Endodermal cell (in vitro differentiated cells): ENCODE data around the gene PCSK6. TPM values are rescaled to one million over a fixed set of nuclear protein-coding genes. Genes with fewer than 3 reads are reported as not detected.

Source experiments
- DNase-seq: peaks from one replicate; pipeline ENCODE4 v3.0.0-alpha.2; 2017
- H3K27ac ChIP-seq: 2 replicates; pipeline ENCODE4 v1.5.1; 2013; ENCODE audit warnings: mild to moderate bottlenecking, low read depth, low read length, moderate library complexity
- H3K27me3 ChIP-seq: 2 replicates; pipeline ENCODE4 v1.6.1; 2013; ENCODE audit warnings: mild to moderate bottlenecking, low read length, moderate library complexity; ENCODE audit not compliant: insufficient read depth, control insufficient read depth, poor library complexity, severe bottlenecking
- H3K36me3 ChIP-seq: 2 replicates; pipeline ENCODE4 v1.7.0; 2013; ENCODE audit warnings: mild to moderate bottlenecking, low read length, moderate library complexity; ENCODE audit not compliant: control insufficient read depth, insufficient read depth
- H3K4me1 ChIP-seq: one replicate; pipeline ENCODE4 v1.7.0; 2013; ENCODE audit warnings: low read length; ENCODE audit not compliant: control insufficient read depth, insufficient read depth
- H3K4me3 ChIP-seq: 2 replicates; pipeline ENCODE4 v1.5.1; 2013; ENCODE audit warnings: mild to moderate bottlenecking, low read length, moderate library complexity
- H3K9ac ChIP-seq: 2 replicates; pipeline ENCODE4 v1.6.1; 2013; ENCODE audit warnings: mild to moderate bottlenecking, low read length, moderate library complexity; ENCODE audit not compliant: poor library complexity, severe bottlenecking; ENCODE audit errors: extremely low read depth
- H3K9me3 ChIP-seq: 2 replicates; pipeline ENCODE4 v1.6.1; 2013; ENCODE audit warnings: mild to moderate bottlenecking, low read length, moderate library complexity; ENCODE audit not compliant: control insufficient read depth
- H3K27ac Mint-ChIP-seq: 2 replicates; pipeline ENCODE4 v1.8.0; 2020; ENCODE audit warnings: mixed read lengths
- H3K27me3 Mint-ChIP-seq: 2 replicates; pipeline ENCODE4 v1.8.0; 2021; ENCODE audit warnings: mild to moderate bottlenecking, mixed read lengths; ENCODE audit not compliant: insufficient read depth
- H3K36me3 Mint-ChIP-seq: 2 replicates; pipeline ENCODE4 v1.8.0; 2020; ENCODE audit warnings: low read depth, mixed read lengths
- H3K4me1 Mint-ChIP-seq: 2 replicates; pipeline ENCODE4 v1.8.0; 2020; ENCODE audit warnings: mixed read lengths
- H3K4me3 Mint-ChIP-seq: 2 replicates; pipeline ENCODE4 v1.8.0; 2020; ENCODE audit warnings: mild to moderate bottlenecking, moderate library complexity, mixed read lengths
- H3K9me3 Mint-ChIP-seq: 2 replicates; pipeline ENCODE4 v1.8.0; 2020; ENCODE audit warnings: mild to moderate bottlenecking, mixed read lengths
- CTCF ChIP-seq: fragments of 200-600 bp; sonication (generic); conservative IDR thresholded peaks from 2 replicates; pipeline ENCODE4 v1.5.0; 2021; ENCODE audit warnings: antibody characterized with exemption, mild to moderate bottlenecking
- WGBS, 2 experiments: methylation state at CpG; one replicate each; pipeline versions ENCODE4 v1.1.5 to v1.1.7; 2013; ENCODE audit warnings: missing lambda C conversion rate in 2 of 2, mixed read lengths in 1 of 2; ENCODE audit not compliant: insufficient coverage in 1 of 2, insufficient read length in 1 of 2; 5-methylcytosine and 5-hydroxymethylcytosine counted together
- total RNA-seq, 2 donors: library from RNA; stranded (reverse); fragmentation: NEBNext Ultra II Directional in 1 of 2; extraction: Animal tissue kit (Norgen Biotek cat#: 25700) in 1 of 2; gene quantifications; 2 replicates in 1 of 2; 3 replicates in 1 of 2; pipeline ENCODE4 v1.2.1, GENCODE V29; 2021

The PCSK6 gene
- total RNA-seq, 2 donors from 2014 or later = 6.6 to 9.8 TPM

GRCh38 chr15:101407439-101407838, 82.1 kb downstream of the PCSK6 start:
- H3K27ac ChIP-seq = no peak overlapping the region
- no peak overlapping the region for H3K4me3 Mint-ChIP-seq
- 92 to 94% methylated on average over 4 to 5 of the region's 5 CpGs for WGBS, 2 experiments

GRCh38 chr15:101406526-101407195, 82.8 kb downstream of the PCSK6 start:
- Mint-ChIP-seq H3K27ac (no peak overlapping the region), H3K4me3 (no peak overlapping the region), H3K27me3 (no peaks in the 10 kb centered on the region), H3K4me1 (peaks cover 16% of the 10 kb centered on the region), H3K36me3 (no peaks in the 10 kb centered on the region), H3K9me3 (no peaks in the 10 kb centered on the region)
- H3K36me3 ChIP-seq = no peaks in the 10 kb centered on the region
- no peaks in the 10 kb centered on the region for H3K9me3 ChIP-seq
- WGBS, 2 experiments = 88 to 89% methylated on average over 17 to 20 of the region's 20 CpGs
- H3K9ac ChIP-seq = no peak overlapping the region
- no peak overlapping the region for H3K27ac ChIP-seq
- no peaks in the 10 kb centered on the region for H3K27me3 ChIP-seq
- TF ChIP-seq CTCF = no peak
- DNase-seq = no peak
- no peak overlapping the region for H3K4me3 ChIP-seq
- no peaks in the 10 kb centered on the region for H3K4me1 ChIP-seq

More at GRCh38 chr15:101407439-101407838, 82.1 kb downstream of the PCSK6 start:
- Mint-ChIP-seq H3K9me3 (no peaks in the 10 kb centered on the region), H3K36me3 (no peaks in the 10 kb centered on the region), H3K27me3 (peaks cover 2% of the 10 kb centered on the region), H3K4me1 (peaks cover 16% of the 10 kb centered on the region), H3K27ac (no peak overlapping the region)
- no peaks in the 10 kb centered on the region for H3K9me3 ChIP-seq
- no peak overlapping the region for H3K4me3 ChIP-seq
- no peaks in the 10 kb centered on the region for H3K27me3 ChIP-seq
- H3K9ac ChIP-seq = no peak overlapping the region
- H3K36me3 ChIP-seq = no peaks in the 10 kb centered on the region
- no peak for TF ChIP-seq CTCF
- no peaks in the 10 kb centered on the region for H3K4me1 ChIP-seq
- no peak for DNase-seq

- DNase-seq = no peak
- Histone ChIP-seq H3K9ac (no peak overlapping the region), H3K9me3 (no peaks in the 10 kb centered on the region), H3K4me1 (no peaks in the 10 kb centered on the region), H3K4me3 (no peak overlapping the region), H3K36me3 (no peaks in the 10 kb centered on the region), H3K27ac (no peak overlapping the region), H3K27me3 (no peaks in the 10 kb centered on the region)
- H3K27ac Mint-ChIP-seq = no peak overlapping the region
- H3K4me3 Mint-ChIP-seq = no peak overlapping the region
- 90 to 94% methylated on average over 6 to 12 of the region's 12 CpGs for WGBS, 2 experiments
- H3K9me3 Mint-ChIP-seq = no peaks in the 10 kb centered on the region
- no peak for TF ChIP-seq CTCF
- no peaks in the 10 kb centered on the region for H3K27me3 Mint-ChIP-seq
- H3K4me1 Mint-ChIP-seq = peaks cover 16% of the 10 kb centered on the region
- no peaks in the 10 kb centered on the region for H3K36me3 Mint-ChIP-seq
These were observed 83.5 kb downstream of the PCSK6 start for GRCh38 chr15:101406036-101406435.
